Measurements from ENCODE around the gene STARD3NL.

Gene STARD3NL

GRCh38 chr7:38199782-38200181 is 21.7 kb downstream of the STARD3NL start:
- H3K36me3 ChIP-seq: peaks cover 7 to 18% (median 16%) of the 10 kb centered on the region in 11 experiments
- H3K27ac ChIP-seq: no peak overlapping the region

DNA sequence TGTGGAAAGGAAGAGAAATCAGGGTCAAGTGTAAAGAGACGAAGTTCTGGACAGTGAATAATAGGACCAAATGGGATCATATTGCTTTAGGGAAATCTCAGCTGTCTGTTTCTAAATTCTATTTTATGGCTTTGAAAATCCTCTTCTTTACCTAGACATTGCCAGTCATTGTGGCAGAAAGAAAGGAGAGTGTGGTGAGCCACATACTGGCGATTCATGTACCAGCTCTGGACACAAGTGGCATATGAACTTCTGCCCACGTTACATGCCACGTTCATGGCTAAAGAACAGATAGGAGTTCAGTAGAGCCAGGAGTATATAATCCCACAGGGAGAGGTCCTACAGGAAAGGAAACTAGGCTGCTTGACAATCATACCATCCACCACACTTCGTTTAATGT is 28.0 kb downstream of the STARD3NL start:
- TF ChIP-seq Cebpa-rat (IDR thresholded peaks at IDR 0.05): no peak

More at GRCh38 chr7:38199782-38200181, 21.7 kb downstream of the STARD3NL start:
- Histone ChIP-seq H3K4me1 (peaks cover 0 to 17% (median 5%) of the 10 kb centered on the region in 10 experiments; a peak in 7 of 20 replicates), H3K27me3 (no peaks in the 10 kb centered on the region), H3K9ac (no peak overlapping the region), H3K4me2 (0 out of 22 replicates have a peak overlapping the region, but pooled peaks of 1 of the 11 experiments have one; percentile 12), H4K20me1 (peaks cover 0 to 67% (median 34%) of the 10 kb centered on the region in 11 experiments; a peak in 11 of 22 replicates), H3K9me3 (replicated peaks in 1 of 11) (peaks cover 0 to 9% (median 7%) of the 10 kb centered on the region in 11 experiments; a peak in 12 of 22 replicates), H3K4me3 (no peak overlapping the region)
- no peak for TF ChIP-seq Cebpa-rat (IDR thresholded peaks at IDR 0.05)

DNA sequence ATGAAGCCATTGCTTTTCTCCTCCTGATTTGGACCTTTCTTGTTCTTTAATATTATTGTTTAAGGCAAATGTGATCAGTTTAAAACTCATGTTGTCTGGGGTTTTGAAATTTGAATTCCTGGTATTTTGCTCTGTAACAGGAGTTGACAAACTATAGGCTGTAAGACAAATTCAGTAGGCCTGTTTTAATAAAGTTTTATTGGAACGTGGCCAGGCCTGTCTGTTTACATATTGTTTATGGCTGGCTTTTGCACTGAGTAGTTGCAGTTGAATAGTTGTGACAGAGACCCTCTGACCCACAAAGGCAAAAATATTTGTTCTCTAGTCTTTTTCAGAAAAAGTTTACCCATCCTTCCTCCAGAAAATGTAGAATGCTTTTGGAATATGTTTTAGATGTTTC is 29.8 kb downstream of the STARD3NL start:
- Histone ChIP-seq H3K4me1 (no peaks in the 10 kb centered on the region; a peak in 1 of 20 replicates), H3K36me3 (peaks cover 35 to 72% (median 56%) of the 10 kb centered on the region in 11 experiments), H3K4me2 (no peak overlapping the region), H3K27me3 (no peaks in the 10 kb centered on the region), H3K27ac (no peak overlapping the region), H3K4me3 (no peak overlapping the region), H3K9ac (no peak overlapping the region), H4K20me1 (peaks cover 0 to 21% (median 6%) of the 10 kb centered on the region in 11 experiments; a peak in 11 of 22 replicates), H3K9me3 (replicated peaks in 1 of 11) (no peaks in the 10 kb centered on the region)
- TF ChIP-seq Cebpa-rat (IDR thresholded peaks at IDR 0.05): no peak

More for the DNA sequence above, 28.0 kb downstream of the STARD3NL start:
- Histone ChIP-seq H4K20me1 (peaks cover 0 to 24% (median 7%) of the 10 kb centered on the region in 11 experiments; a peak in 10 of 22 replicates), H3K4me3 (no peak overlapping the region), H3K4me2 (no peak overlapping the region), H3K27me3 (no peaks in the 10 kb centered on the region), H3K4me1 (0 out of 20 replicates have a peak, but pooled peaks cover 0 to under 1% (median 0%) of the 10 kb centered on the region in 10 experiments), H3K9me3 (replicated peaks in 1 of 11) (peaks cover 0 to 9% (median 7%) of the 10 kb centered on the region in 11 experiments; a peak in 12 of 22 replicates), H3K9ac (no peak overlapping the region), H3K36me3 (peaks cover 39 to 65% (median 53%) of the 10 kb centered on the region in 11 experiments), H3K27ac (no peak overlapping the region)

DNA sequence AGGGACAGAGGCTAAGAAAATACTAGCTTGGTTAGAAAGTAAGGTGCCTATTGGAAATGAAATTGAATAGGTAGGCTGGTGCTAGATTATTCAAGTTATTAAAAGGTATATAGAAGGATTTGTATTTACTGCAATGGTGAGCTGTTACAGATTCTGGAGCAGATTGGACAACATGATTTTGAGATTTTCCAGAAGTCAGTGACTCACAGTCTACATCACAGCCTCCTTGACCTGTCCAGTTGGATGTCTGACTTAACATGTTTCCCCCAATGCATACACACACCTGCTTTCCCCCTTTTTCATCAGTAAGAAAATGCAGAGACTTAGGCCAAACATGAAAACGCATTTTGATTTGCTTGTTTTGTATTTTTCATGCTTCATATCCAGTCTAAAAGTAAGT is 33.4 kb downstream of the STARD3NL start:
- no peak overlapping the region for H3K4me3 ChIP-seq
- no peak for TF ChIP-seq Cebpa-rat (IDR thresholded peaks at IDR 0.05)
- peaks cover 0 to 14% (median 6%) of the 10 kb centered on the region in 11 experiments; a peak in 10 of 22 replicates for H4K20me1 ChIP-seq
- H3K9ac ChIP-seq: no peak overlapping the region
- no peak overlapping the region for H3K4me2 ChIP-seq
- H3K36me3 ChIP-seq: peaks cover 48 to 93% (median 80%) of the 10 kb centered on the region in 11 experiments
- peaks cover 7 to 16% (median 14%) of the 10 kb centered on the region in 10 experiments for H3K4me1 ChIP-seq
- H3K27me3 ChIP-seq: no peaks in the 10 kb centered on the region
- no peaks in the 10 kb centered on the region for H3K9me3 ChIP-seq (replicated peaks in 1 of 11)
- no peak overlapping the region for H3K27ac ChIP-seq

- Histone ChIP-seq H3K27me3 (no peaks in the 10 kb centered on the region), H4K20me1 (peaks cover 0 to 11% (median 2%) of the 10 kb centered on the region in 11 experiments; a peak in 9 of 22 replicates), H3K36me3 (peaks cover 51 to 93% (median 81%) of the 10 kb centered on the region in 11 experiments), H3K4me3 (no peak overlapping the region), H3K9ac (no peak overlapping the region), H3K4me1 (peaks cover 11 to 21% (median 19%) of the 10 kb centered on the region in 10 experiments), H3K9me3 (replicated peaks in 1 of 11) (no peaks in the 10 kb centered on the region), H3K4me2 (no peak overlapping the region), H3K27ac (no peak overlapping the region)
- no peak for TF ChIP-seq Cebpa-rat (IDR thresholded peaks at IDR 0.05)
Observed at GRCh38 chr7:38211940-38212339, 33.9 kb downstream of the STARD3NL start.

- Histone ChIP-seq H3K27me3 (no peaks in the 10 kb centered on the region), H3K36me3 (peaks cover 53 to 93% (median 85%) of the 10 kb centered on the region in 11 experiments), H3K9ac (peak overlapping the region in 6 of 11 experiments; percentile 1 to 36 (median 16); a peak in 4 of 22 replicates), H3K27ac (peak overlapping the region in 4 of 11 experiments; percentile 11 to 34 (median 24); a peak in 3 of 22 replicates), H3K9me3 (replicated peaks in 1 of 11) (no peaks in the 10 kb centered on the region), H3K4me1 (peaks cover 11 to 27% (median 24%) of the 10 kb centered on the region in 10 experiments), H3K4me2 (peak overlapping the region in 3 of 11 experiments; percentile 10 to 42 (median 21); a peak in 7 of 22 replicates), H4K20me1 (peaks cover 0 to 4% (median 0%) of the 10 kb centered on the region in 11 experiments; a peak in 2 of 22 replicates), H3K4me3 (no peak overlapping the region)
- TF ChIP-seq Cebpa-rat (IDR thresholded peaks at IDR 0.05): no peak
Observed at GRCh38 chr7:38215115-38215514, 37.1 kb downstream of the STARD3NL start.

DNA sequence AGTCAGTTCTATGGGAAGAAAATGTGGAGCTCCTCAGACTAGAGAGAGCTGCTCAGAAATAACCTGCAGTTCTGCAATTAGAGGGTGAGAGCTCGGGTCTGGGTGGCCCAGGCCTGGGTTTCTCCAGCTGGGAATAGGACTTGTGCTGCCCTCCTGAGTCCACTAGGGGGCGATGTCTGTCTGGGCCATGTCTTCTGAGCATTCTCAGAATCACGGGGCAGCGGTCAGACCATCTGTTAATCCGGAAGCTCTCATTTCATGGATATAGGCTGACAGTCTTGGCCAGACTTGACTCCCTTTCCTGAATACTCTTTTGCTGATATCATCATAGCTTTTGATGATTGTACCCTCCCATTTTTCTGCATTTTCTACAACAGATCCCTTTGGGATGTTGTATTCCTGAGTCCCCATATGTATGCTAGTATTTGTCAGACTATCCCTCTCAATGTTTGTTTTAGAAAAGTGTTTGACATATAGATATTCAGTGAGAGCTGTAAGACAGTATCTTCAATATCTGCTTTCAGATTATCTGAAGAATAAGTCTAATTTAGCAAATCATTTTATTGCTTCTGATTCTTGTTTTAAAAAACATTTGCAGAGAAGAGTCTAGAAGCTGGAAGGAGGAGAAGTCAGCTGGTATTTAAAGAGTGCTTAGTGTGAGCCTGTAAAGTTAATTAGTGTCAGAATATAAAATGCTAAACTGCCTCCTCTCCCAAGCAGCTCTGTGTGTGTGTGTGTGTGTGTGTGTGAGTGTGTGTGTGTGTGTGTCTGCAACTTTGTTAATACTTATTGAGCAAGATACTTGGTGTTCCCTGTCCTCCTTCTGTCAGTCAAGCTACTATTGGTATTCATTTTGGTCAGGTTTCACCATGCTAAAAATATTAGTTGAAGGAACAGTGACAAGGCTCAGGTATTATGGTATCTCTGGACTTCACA is 38.0 kb downstream of the STARD3NL start:
- no peak for TF ChIP-seq Cebpa-rat (IDR thresholded peaks at IDR 0.05)
- Histone ChIP-seq H3K27ac (peak overlapping the region in 9 of 11 experiments; percentile 3 to 56 (median 44); a peak in 13 of 22 replicates), H3K36me3 (peaks cover 58 to 93% (median 85%) of the 10 kb centered on the region in 11 experiments), H4K20me1 (peaks cover 0 to 4% (median 0%) of the 10 kb centered on the region in 11 experiments; a peak in 2 of 22 replicates), H3K4me1 (peaks cover 11 to 27% (median 24%) of the 10 kb centered on the region in 10 experiments), H3K9ac (peak overlapping the region in 5 of 11 experiments; percentile 1 to 36 (median 30); a peak in 4 of 22 replicates), H3K9me3 (replicated peaks in 1 of 11) (no peaks in the 10 kb centered on the region), H3K4me3 (no peak overlapping the region), H3K27me3 (no peaks in the 10 kb centered on the region), H3K4me2 (peak overlapping the region; percentile 16 to 45 (median 29); a peak in 19 of 22 replicates)

- H3K4me2 ChIP-seq: peak overlapping the region in 1 of 11 experiments; percentile 43; a peak in 1 of 22 replicates
Observed at GRCh38 chr7:38217672-38218071, 39.6 kb downstream of the STARD3NL start.

More at GRCh38 chr7:38217672-38218071, 39.6 kb downstream of the STARD3NL start:
- H3K4me1 ChIP-seq: peaks cover 12 to 29% (median 24%) of the 10 kb centered on the region in 10 experiments
- H3K4me3 ChIP-seq: no peak overlapping the region
- H3K9ac ChIP-seq: no peak overlapping the region; a peak in 1 of 22 replicates
- peak overlapping the region in 5 of 11 experiments; percentile 16 to 56 (median 47); a peak in 8 of 22 replicates for H3K27ac ChIP-seq
- H3K27me3 ChIP-seq: no peaks in the 10 kb centered on the region
- peaks cover 0 to under 1% (median 0%) of the 10 kb centered on the region in 11 experiments; a peak in 2 of 22 replicates for H4K20me1 ChIP-seq
- no peak for TF ChIP-seq Cebpa-rat (IDR thresholded peaks at IDR 0.05)
- no peaks in the 10 kb centered on the region for H3K9me3 ChIP-seq (replicated peaks in 1 of 11)
- peaks cover 60 to 93% (median 84%) of the 10 kb centered on the region in 11 experiments for H3K36me3 ChIP-seq
